ENCODE measurements around the gene RIMKLA. TPM values are rescaled to one million over a fixed set of nuclear protein-coding genes. Genes with fewer than 3 reads are reported as not detected.

The RIMKLA gene
- total and polyA plus RNA-seq, 2 experiments from 2014 or later, result 4.1 to 6.6 TPM

- no peak overlapping the region for H3K27ac ChIP-seq (ENCODE audit: low read depth)
- H3K4me3 ChIP-seq, result no peak overlapping the region
- Mint-ChIP-seq H3K27me3 (ENCODE audit: insufficient read depth, low read depth, poor library complexity) (peaks cover 11% of the 10 kb centered on the region), H3K27ac (no peak overlapping the region), H3K36me3 (ENCODE audit: low read depth) (no peaks in the 10 kb centered on the region), H3K4me3 (no peak overlapping the region), H3K4me1 (peaks cover 41% of the 10 kb centered on the region), H3K9me3 (no peaks in the 10 kb centered on the region)
- no peaks in the 10 kb centered on the region for H3K27me3 ChIP-seq (ENCODE audit: insufficient read depth)
- ATAC-seq (no peak), DNase-seq (ENCODE audit: low spot score) (no peak)
- H3K4me2 ChIP-seq, result no peak overlapping the region
- H3K4me1 ChIP-seq (ENCODE audit: insufficient read depth), result peaks cover 20% of the 10 kb centered on the region
- TF ChIP-seq EZH2phosphoT487 (IDR thresholded peaks at IDR 0.05; ENCODE audit: unreplicated experiment), result no peak
- no peak for TF ChIP-seq ZNF114 (CRISPR knock-in tag; IDR thresholded peaks at IDR 0.05)
- TF ChIP-seq CTCF (conservative IDR thresholded peaks at IDR 0.05; ENCODE audit: low read depth in 2 of 2), result no peak
- no peak for TF ChIP-seq JUNB (IDR thresholded peaks at IDR 0.05; ENCODE audit: unreplicated experiment)
- no peak for TF ChIP-seq POLR2AphosphoS5 (IDR thresholded peaks at IDR 0.05; ENCODE audit: low read depth)
- no peak for TF ChIP-seq ZNF331 (CRISPR knock-in tag; IDR thresholded peaks at IDR 0.05; ENCODE audit: low read depth)
- TF ChIP-seq NANOG (IDR thresholded peaks at IDR 0.05; ENCODE audit: borderline replicate concordance), result no peak
- TF ChIP-seq ZNF462 (CRISPR knock-in tag; IDR thresholded peaks at IDR 0.05), result no peak
- TF ChIP-seq CREB1 (CRISPR knock-in tag; IDR thresholded peaks at IDR 0.05; ENCODE audit: low read depth), result no peak
- TF ChIP-seq REST (IDR thresholded peaks at IDR 0.05; ENCODE audit: unreplicated experiment), result no peak
- TF ChIP-seq EZH2 (IDR thresholded peaks at IDR 0.05; ENCODE audit: low read depth, unreplicated experiment), result no peak
- no peak for TF ChIP-seq STAT1 (IDR thresholded peaks at IDR 0.05; ENCODE audit: unreplicated experiment)
- no peak for TF ChIP-seq ETS1 (IDR thresholded peaks at IDR 0.05)
- H3K79me2 ChIP-seq (replicated peaks; ENCODE audit: insufficient read depth), result no peaks in the 10 kb centered on the region
- H4K20me1 ChIP-seq (replicated peaks; ENCODE audit: insufficient read depth), result no peaks in the 10 kb centered on the region
- H3K36me3 ChIP-seq (ENCODE audit: insufficient read depth), result no peaks in the 10 kb centered on the region
- no peaks in the 10 kb centered on the region for H3K9me2 ChIP-seq (ENCODE audit: insufficient read depth)
- no peaks in the 10 kb centered on the region for H3F3A ChIP-seq (replicated peaks; ENCODE audit: low read depth)
- H2AFZ ChIP-seq, result no peak overlapping the region
Observed at GRCh38 chr1:42422737-42423136, 42.1 kb downstream of the RIMKLA start.

Measured in GM23338 (cell line).